Heart left ventricle (tissue), 16 donors: ENCODE results near the gene ID1. TPM values are rescaled to one million over a fixed set of nuclear protein-coding genes. Genes with fewer than 3 reads are reported as not detected.
A peak's percentile ranks its signal among the peaks of the same experiment; 100 is the strongest.

Experiments
- ATAC-seq, 4 donors: fragments of 200-7000 bp; cut with Tn5 transposase; one replicate each; pipeline ENCODE4 v1.9.1; 2020 to 2022; ENCODE audit warnings: moderate library complexity in 4 of 4, mild to moderate bottlenecking in 3 of 4, moderate number of reproducible peaks in 1 of 4
- DNase-seq, 5 donors: peaks; one replicate each; pipeline ENCODE4 v3.0.0-alpha.2; 2020
- H3K27ac ChIP-seq, 12 donors: fragments of 200-600 bp; sonication (generic) in 4 of 12; one replicate each; pipeline versions ENCODE4 v1.5.0 to v1.8.0; 2016 to 2022; ENCODE audit warnings: mild to moderate bottlenecking in 2 of 12
- H3K27me3 ChIP-seq, 9 donors: fragments of 200-600 bp; sonication (generic) in 2 of 9; one replicate each; pipeline versions ENCODE4 v1.5.1 to v1.8.0; 2016 to 2022; ENCODE audit warnings: mild to moderate bottlenecking in 3 of 9
- H3K36me3 ChIP-seq, 9 donors: fragments of 200-600 bp; sonication (generic) in 2 of 9; one replicate each; pipeline versions ENCODE4 v1.5.0 to v1.8.0; 2018 to 2022; ENCODE audit warnings: mild to moderate bottlenecking in 2 of 9
- H3K4me1 ChIP-seq, 12 donors: fragments of 200-600 bp; sonication (generic) in 4 of 12; one replicate each; pipeline versions ENCODE4 v1.5.0 to v1.8.0; 2016 to 2022; ENCODE audit warnings: mild to moderate bottlenecking in 3 of 12
- H3K4me3 ChIP-seq, 12 donors: fragments of 200-600 bp; sonication (generic) in 4 of 12; one replicate each; pipeline versions ENCODE4 v1.5.0 to v1.8.0; 2017 to 2022; ENCODE audit warnings: mild to moderate bottlenecking in 9 of 12, moderate library complexity in 4 of 12
- H3K9me3 ChIP-seq, 12 donors: fragments of 200-600 bp; sonication (generic) in 4 of 12; one replicate each; pipeline versions ENCODE4 v1.5.0 to v1.8.0; 2016 to 2022; ENCODE audit warnings: mild to moderate bottlenecking in 1 of 12
- CTCF ChIP-seq, 12 donors: fragments of 200-600 bp; sonication (generic) in 4 of 12; IDR thresholded peaks; one replicate each; pipeline versions ENCODE4 v1.5.0 to v1.8.0; 2018 to 2022; ENCODE audit warnings: antibody characterized with exemption in 12 of 12, mild to moderate bottlenecking in 5 of 12
- POLR2A ChIP-seq, 2 donors: fragments of 450-650 bp; IDR thresholded peaks; one replicate each; pipeline ENCODE4 v1.6.1; 2017; ENCODE audit warnings: antibody characterized with exemption in 2 of 2, mild to moderate bottlenecking in 2 of 2, moderate library complexity in 2 of 2
- WGBS, 4 donors: extraction: QIAGEN DNeasy Blood & Tissue Kit in 2 of 4; methylation state at CpG; one replicate each; pipeline versions ENCODE4 v1.1.5 to v1.1.7; 2013 to 2018; 5-methylcytosine and 5-hydroxymethylcytosine counted together
- intact Hi-C, 10 donors: fragments of 100-400 bp; cut with DNase I; formaldehyde crosslinking; loops; one replicate each; pipeline versions ENCODE4 v1.11.1 to v1.14.2; 2022
- polyA plus RNA-seq, 2 donors: library from polyadenylated mRNA; stranded (reverse); fragments of 200-250 nt; gene quantifications; one replicate each; pipeline ENCODE4 v1.2.3, GENCODE V29; 2013
- total RNA-seq, 9 donors: library from RNA; depleted of rRNA in 2 of 9; stranded (reverse); fragments of >200 nt in 2 of 9; fragmentation: NEBNext Ultra II Directional in 3 of 9; extraction: Animal tissue kit (Norgen Biotek cat#: 25700) in 3 of 9; gene quantifications; one replicate each; pipeline versions ENCODE4 v1.1.0 to v1.2.4, GENCODE V29; 2016 to 2023
- donor health status: ischemic (EF 13 %, LVEDD 7.1; RV severe dilation, severe dysfunction).
- donor health status: healthy with polysubstance abuse.
- donor health status: DM: no; HTN: yes; CAD: no.
- donor health status: DM: no; HTN: no; CAD: no.
- donor health status: ischemic (EF 25% LVEDD 6.9; RV normal size, moderate dysfunction).
- donor health status: ischemic (EF 25% LVEDD 5.7; RV mildly dilated, moderate dysfunction).
- donor health status: healthy.
- donor health status: DM: yes; HTN: yes; CAD: no.
- donor health status: ischemic (EF 35%, LVEDD 5.7; RV mildly dilated, moderate dysfunction).
- donor health status: nonischemic (EF 11% LVEDD 7.7; RV severe dilation, severe dysfunction).
- donor health status: DM: yes; HTN: yes; CAD: no.
- donor health status: PGD.
- donor health status: ischemic (EF 29% LVEDD 5.4; RV normal size, mild dysfunction).
- donor health status: nonischemic (EF 23%, LVEDD 6.1; RV moderate dilation, normal function).

Gene ID1
- total and polyA plus RNA-seq, 11 donors, result 72.4 to 619 (median 140) TPM

- DNase-seq, result no peak
- no peak for TF ChIP-seq POLR2A (IDR thresholded peaks at IDR 0.05)
- TF ChIP-seq CTCF (IDR thresholded peaks at IDR 0.05), result no peak
- Histone ChIP-seq H3K27ac (peak overlapping the region; percentile 83 to 96 (median 92)), H3K4me1 (peaks cover 0 to 56% (median 24%) of the 10 kb centered on the region in 12 donors), H3K4me3 (peak overlapping the region; percentile 58 to 91 (median 74)), H3K27me3 (peaks cover 0 to 14% (median 0%) of the 10 kb centered on the region in 9 donors), H3K9me3 (no peaks in the 10 kb centered on the region), H3K36me3 (peaks cover 0 to 13% (median 0%) of the 10 kb centered on the region in 9 donors)
- no peak for ATAC-seq
- intact Hi-C loops, result loop anchor here in 5 of 10 donors (1.0 to 2.0 kb wide), 3 partner anchors 8 to 32 kb away; no protein-coding TSS in a partner anchor
- WGBS, 4 donors, result 0 to 3% (median 1%) methylated on average over 14 of the region's 14 CpGs
Observed at GRCh38 chr20:31604567-31605030, 490 bp upstream of the ID1 start.

- intact Hi-C loops, result loop anchor here in 4 of 10 donors (2.0 kb wide), 1 partner anchor 33 kb away; no protein-coding TSS in a partner anchor
- H3K4me3 ChIP-seq, result peak overlapping the region; percentile 58 to 91 (median 74)
- WGBS, 4 donors, result 9 to 24% (median 15%) methylated on average over 15 to 39 of the region's 39 CpGs
- H3K4me1 ChIP-seq, result peaks cover 0 to 65% (median 28%) of the 10 kb centered on the region in 12 donors
- peaks cover 0 to 13% (median 0%) of the 10 kb centered on the region in 9 donors for H3K36me3 ChIP-seq
- TF ChIP-seq POLR2A (IDR thresholded peaks at IDR 0.05) (no peak), CTCF (IDR thresholded peaks at IDR 0.05) (no peak)
- H3K27ac ChIP-seq, result peak overlapping the region; percentile 83 to 96 (median 92)
- DNase-seq, result peak in 4 of 5 donors; percentile 30 to 69 (median 39)
- peaks cover 0 to 14% (median 0%) of the 10 kb centered on the region in 9 donors for H3K27me3 ChIP-seq
- no peak for ATAC-seq
- no peaks in the 10 kb centered on the region for H3K9me3 ChIP-seq
Observed at GRCh38 chr20:31605902-31606803, 1.1 kb downstream of the ID1 start.

GRCh38 chr20:31606804-31607639 is 1.9 kb downstream of the ID1 start:
- Histone ChIP-seq H3K4me3 (peak overlapping the region; percentile 58 to 91 (median 74)), H3K9me3 (no peaks in the 10 kb centered on the region), H3K27me3 (peaks cover 0 to 14% (median 0%) of the 10 kb centered on the region in 9 donors), H3K36me3 (peaks cover 0 to 13% (median 0%) of the 10 kb centered on the region in 9 donors), H3K27ac (peak overlapping the region; percentile 83 to 96 (median 92)), H3K4me1 (peaks cover 0 to 71% (median 28%) of the 10 kb centered on the region in 12 donors)
- WGBS, 4 donors, result 49 to 56% (median 52%) methylated on average over 8 of the region's 8 CpGs
- TF ChIP-seq POLR2A (IDR thresholded peaks at IDR 0.05) (no peak), CTCF (IDR thresholded peaks at IDR 0.05) (no peak)
- DNase-seq (peak in 2 of 5 donors; percentile 43 to 67), ATAC-seq (peak in 1 of 4 donors; percentile 9)
- intact Hi-C loops, result no loop called here
